Fibroblast of the aortic adventitia (primary cell): ENCODE measurements around the gene PCBP3. TPM values are rescaled to one million over a fixed set of nuclear protein-coding genes. Genes with fewer than 3 reads are reported as not detected.
"Not testable (repeated sequence)": the region's sequence is repeated elsewhere in the genome, so short reads cannot be mapped to it uniquely, and the experiment has no call there.

Experiments used
- DNase-seq: peaks from one replicate; pipeline ENCODE4 v3.0.0-alpha.2; 2010; ENCODE audit warnings: low read depth
- H3K4me3 ChIP-seq: 2 replicates; pipeline ENCODE4 v1.5.1; 2011; ENCODE audit warnings: low read depth, mild to moderate bottlenecking, control low read depth, low read length, moderate library complexity
- total RNA-seq: library from RNA; depleted of rRNA; stranded (reverse); fragments of >200 nt; gene quantifications from 2 replicates; pipeline ENCODE4 v1.2.3, GENCODE V29; 2012; ENCODE audit warnings: low replicate concordance
- TF ChIP-seq, protein P1 (sequence below): IDR thresholded peaks from 2 replicates; pipeline ENCODE4 v1.5.1; 2011; ENCODE audit warnings: mild to moderate bottlenecking, low read length, control low read depth, inconsistent platforms; ENCODE audit not compliant: insufficient read depth

The PCBP3 gene
- total RNA-seq, 1 donor, result 1.2 TPM

DNA sequence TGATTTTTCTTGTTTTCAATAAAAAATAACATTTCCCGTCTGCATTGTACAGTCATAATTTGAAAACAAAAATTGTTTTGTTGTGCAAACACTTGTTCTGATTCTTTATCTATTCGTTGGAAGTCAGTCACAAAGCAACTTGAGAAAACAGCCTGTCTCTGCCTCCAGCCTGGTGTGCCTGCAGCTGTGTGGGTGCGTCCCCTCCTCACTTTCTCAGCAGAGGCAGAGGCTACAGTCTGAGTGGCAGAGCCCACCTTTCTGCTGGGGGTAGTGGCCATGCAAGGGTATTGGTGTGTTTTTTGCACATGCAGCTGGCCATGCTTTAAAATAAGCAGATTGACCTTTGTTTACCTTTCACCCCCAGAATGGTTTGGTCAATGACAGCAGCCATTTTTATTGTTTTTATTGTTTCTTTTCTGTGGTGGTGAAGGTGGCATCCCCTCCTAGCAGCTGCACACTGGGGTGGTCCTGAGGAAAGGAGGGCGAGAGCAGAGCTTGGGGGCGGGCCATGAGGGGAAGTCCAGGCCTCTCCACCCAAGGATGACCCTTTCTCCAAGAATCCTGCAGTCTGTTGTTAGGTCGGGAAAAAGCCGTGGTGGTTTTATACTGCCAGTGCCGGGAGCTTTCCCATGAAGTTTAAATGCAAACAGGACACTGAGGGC lies 159.6 kb downstream of the PCBP3 start:
- no peak overlapping the region for H3K4me3 ChIP-seq
- DNase-seq, result no peak
- TF ChIP-seq, protein P1, sequence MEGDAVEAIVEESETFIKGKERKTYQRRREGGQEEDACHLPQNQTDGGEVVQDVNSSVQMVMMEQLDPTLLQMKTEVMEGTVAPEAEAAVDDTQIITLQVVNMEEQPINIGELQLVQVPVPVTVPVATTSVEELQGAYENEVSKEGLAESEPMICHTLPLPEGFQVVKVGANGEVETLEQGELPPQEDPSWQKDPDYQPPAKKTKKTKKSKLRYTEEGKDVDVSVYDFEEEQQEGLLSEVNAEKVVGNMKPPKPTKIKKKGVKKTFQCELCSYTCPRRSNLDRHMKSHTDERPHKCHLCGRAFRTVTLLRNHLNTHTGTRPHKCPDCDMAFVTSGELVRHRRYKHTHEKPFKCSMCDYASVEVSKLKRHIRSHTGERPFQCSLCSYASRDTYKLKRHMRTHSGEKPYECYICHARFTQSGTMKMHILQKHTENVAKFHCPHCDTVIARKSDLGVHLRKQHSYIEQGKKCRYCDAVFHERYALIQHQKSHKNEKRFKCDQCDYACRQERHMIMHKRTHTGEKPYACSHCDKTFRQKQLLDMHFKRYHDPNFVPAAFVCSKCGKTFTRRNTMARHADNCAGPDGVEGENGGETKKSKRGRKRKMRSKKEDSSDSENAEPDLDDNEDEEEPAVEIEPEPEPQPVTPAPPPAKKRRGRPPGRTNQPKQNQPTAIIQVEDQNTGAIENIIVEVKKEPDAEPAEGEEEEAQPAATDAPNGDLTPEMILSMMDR, result no peak

DNA sequence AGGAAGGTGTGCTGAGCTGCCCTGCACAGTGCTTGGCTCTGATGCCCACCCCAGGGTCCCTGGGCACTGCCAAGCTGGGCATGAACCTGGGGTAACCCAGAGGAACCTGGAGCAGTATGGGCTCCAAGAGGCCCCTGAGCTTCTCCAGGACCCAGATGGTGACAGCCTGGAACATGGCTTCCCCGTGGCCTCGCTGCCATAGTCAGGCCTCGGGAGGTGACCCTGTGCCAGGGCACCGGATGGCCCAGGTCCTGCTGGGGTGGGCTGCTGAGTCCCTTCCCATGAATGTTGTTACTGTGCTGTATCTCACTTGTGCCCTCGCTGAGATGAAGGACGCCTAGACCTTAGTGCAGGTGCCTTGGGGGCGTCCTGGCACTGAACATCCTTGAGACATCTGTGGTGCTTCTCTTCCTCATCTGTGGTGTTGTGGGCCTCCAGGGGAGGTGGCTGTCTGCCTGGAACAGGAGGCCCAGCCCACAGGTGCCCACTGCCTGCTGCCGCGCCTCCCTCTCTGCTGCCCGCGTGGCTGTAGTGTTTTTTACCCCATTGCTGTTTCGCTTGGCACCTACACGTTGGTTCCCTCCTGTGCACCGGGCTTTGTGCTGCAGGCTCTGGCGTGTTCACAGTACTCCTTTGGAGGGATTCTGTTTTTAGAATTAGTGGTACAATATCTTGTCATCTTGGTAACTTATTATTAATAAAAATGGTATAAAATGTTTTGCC lies 160.3 kb downstream of the PCBP3 start:
- H3K4me3 ChIP-seq, result no peak overlapping the region
- DNase-seq, result no peak

DNA sequence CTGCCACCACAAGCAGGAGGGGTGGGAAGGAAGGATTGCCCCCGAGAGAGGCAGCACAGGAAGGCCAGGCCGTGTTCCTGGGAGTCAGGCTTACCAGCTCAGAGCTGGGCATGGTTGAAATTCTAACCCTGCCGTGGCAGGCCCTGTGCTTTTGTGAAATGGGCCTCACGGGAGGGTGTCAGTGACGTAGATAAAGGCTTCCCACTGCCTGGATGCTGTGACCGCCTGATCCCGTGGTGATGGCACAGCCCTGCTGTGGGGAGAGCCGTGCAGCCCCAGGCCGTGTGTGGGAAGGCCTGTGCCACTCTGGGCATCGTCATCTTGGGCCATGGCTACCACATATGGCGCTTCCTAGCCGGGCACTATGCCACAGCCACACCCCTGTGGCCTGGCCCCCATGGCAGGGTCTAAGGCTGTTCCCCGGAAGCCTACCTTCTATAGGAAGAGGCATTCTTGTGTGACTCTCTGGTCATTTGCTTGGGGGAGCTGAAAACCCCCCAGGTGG lies 161.3 kb downstream of the PCBP3 start:
- TF ChIP-seq, protein P1, result no peak
- DNase-seq, result no peak
- no peak overlapping the region for H3K4me3 ChIP-seq

More for the DNA sequence above, 160.3 kb downstream of the PCBP3 start:
- TF ChIP-seq, protein P1, result no peak

DNA sequence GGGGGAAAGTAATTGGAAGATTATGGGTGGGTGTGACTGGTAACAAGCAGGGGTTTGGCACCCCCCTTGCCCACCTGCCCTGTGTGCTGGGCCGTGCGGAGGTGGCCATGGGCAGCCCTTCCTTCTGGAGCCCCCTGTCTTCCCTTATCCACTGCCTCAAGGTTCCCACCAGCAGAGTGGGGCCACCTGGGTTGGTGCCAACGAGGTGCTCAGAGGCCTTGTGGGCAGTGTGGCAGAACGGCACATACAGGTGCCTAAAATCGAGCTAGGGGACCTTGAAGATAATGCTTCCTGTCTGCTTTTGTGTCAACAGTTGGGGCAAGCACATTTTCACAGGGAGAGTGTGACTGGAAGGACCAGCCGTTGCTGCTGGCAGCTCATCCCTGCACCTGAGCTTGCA lies 161.8 kb downstream of the PCBP3 start:
- no peak for DNase-seq
- H3K4me3 ChIP-seq, result no peak overlapping the region
- TF ChIP-seq, protein P1, result no peak

DNA sequence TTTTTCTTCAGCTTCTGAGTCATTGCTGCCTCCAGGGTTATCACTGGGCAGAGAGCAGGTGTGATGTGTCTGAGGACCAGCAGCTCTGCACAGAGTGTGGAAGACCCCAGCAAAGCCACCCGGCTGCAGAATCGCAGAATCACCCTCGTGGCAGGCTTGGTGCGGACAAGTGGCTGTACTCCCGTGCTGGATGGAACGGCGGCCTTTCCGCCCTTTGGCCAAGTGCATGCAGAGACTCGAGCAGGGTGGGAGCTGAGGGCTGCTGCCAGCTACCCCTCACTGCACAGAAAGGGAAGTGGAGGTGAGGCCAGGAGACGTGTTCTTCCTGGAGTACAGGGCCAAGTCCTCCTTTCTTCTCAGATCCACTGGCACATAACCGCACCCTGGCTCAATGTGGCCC lies 162.5 kb downstream of the PCBP3 start:
- H3K4me3 ChIP-seq, result no peak overlapping the region
- TF ChIP-seq, protein P1, result no peak

DNA sequence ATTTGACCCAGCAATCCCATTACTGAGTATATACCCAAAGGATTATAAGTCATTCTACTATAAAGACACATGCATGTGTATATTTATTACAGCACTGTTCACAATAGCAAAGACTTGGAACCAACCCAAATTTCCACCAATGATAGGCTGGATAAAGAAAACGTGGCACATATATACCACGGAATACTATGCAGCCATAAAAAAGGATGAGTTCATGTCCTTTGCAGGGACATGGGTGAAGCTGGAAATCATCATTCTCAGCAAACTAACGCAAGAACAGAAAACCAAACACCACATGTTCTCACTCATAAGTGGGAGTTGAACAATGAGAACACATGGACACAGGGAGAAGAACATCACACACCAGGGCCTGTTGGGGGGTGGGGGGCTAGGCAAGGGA lies 165.1 kb downstream of the PCBP3 start:
- H3K4me3 ChIP-seq, DNase-seq: not testable (repeated sequence)

More for the DNA sequence above, 162.5 kb downstream of the PCBP3 start:
- DNase-seq, result no peak

DNA sequence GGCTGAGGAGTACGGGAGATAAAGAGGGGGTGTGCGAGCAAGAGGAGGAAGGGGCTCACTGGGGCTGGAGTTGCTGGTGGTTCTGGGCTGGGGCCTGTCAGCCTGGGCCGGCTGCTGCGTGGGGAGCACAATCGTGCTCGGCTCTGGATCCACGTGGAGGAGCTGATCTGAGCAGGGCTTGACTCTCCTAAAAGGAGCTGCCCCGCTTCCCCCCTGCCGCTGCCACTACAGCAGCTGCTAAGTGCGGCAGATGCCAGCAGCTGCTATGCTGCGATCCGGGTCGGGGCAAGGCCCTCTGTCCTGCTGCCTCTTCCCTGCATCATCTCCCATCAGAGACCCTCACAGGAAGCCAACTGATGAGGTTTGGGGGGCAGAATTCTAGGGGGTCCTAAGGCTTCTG lies 165.9 kb downstream of the PCBP3 start:
- DNase-seq, result no peak
- no peak overlapping the region for H3K4me3 ChIP-seq
- TF ChIP-seq, protein P1, result no peak
